Sigmoid colon (tissue), 7 donors: ENCODE data around the gene MIF4GD. TPM values are rescaled to one million over a fixed set of nuclear protein-coding genes. Genes with fewer than 3 reads are reported as not detected.

Experiments
- DNase-seq: peaks from one replicate; pipeline ENCODE4 v3.0.0-alpha.2; 2019
- H3K27ac ChIP-seq, 4 donors: fragments of 200-600 bp; sonication (generic); one replicate each; pipeline ENCODE4 v1.5.1; 2016 to 2019; ENCODE audit warnings: mild to moderate bottlenecking in 1 of 4
- H3K27me3 ChIP-seq, 3 donors: fragments of 200-600 bp; sonication (generic); one replicate each; pipeline ENCODE4 v1.5.1; 2019; ENCODE audit warnings: mild to moderate bottlenecking in 1 of 3
- H3K36me3 ChIP-seq, 4 donors: fragments of 200-600 bp; sonication (generic); one replicate each; pipeline ENCODE4 v1.5.1; 2016 to 2019
- H3K4me1 ChIP-seq, 4 donors: fragments of 200-600 bp; sonication (generic); one replicate each; pipeline ENCODE4 v1.5.1; 2017 to 2019
- H3K4me3 ChIP-seq, 4 donors: fragments of 200-600 bp; sonication (generic); one replicate each; pipeline ENCODE4 v1.5.1; 2017 to 2019; ENCODE audit warnings: mild to moderate bottlenecking in 2 of 4, moderate library complexity in 1 of 4
- H3K9me3 ChIP-seq, 4 donors: fragments of 200-600 bp in 3 of 4; sonication (generic) in 3 of 4; one replicate each; pipeline versions ENCODE4 v1.5.1 to v1.6.1; 2013 to 2019
- EP300 ChIP-seq, 4 donors: sonication (generic); formaldehyde crosslinking; IDR thresholded peaks; one replicate each; pipeline ENCODE4 v1.6.1; 2017; ENCODE audit warnings: antibody characterized with exemption in 4 of 4
- POLR2A ChIP-seq, 2 donors: fragments of 450-650 bp; IDR thresholded peaks; one replicate each; pipeline ENCODE4 v1.6.1; 2016; ENCODE audit warnings: antibody characterized with exemption in 2 of 2, mild to moderate bottlenecking in 2 of 2, moderate library complexity in 2 of 2
- POLR2AphosphoS5 ChIP-seq, 4 donors: sonication (generic); formaldehyde crosslinking; IDR thresholded peaks; one replicate each; pipeline ENCODE4 v1.6.1; 2017; ENCODE audit warnings: antibody characterized with exemption in 4 of 4
- WGBS, 2 donors: extraction: QIAGEN DNeasy Blood & Tissue Kit; methylation state at CpG; one replicate each; pipeline ENCODE4 v1.1.7; 2013; 5-methylcytosine and 5-hydroxymethylcytosine counted together
- intact Hi-C: fragments of 100-400 bp; cut with DNase I; formaldehyde crosslinking; loops from one replicate; pipeline ENCODE4 v1.15.1; 2023
- polyA plus RNA-seq, 3 donors: library from polyadenylated mRNA; stranded (reverse); fragments of 200-250 nt; gene quantifications; one replicate each; pipeline ENCODE4 v1.2.3, GENCODE V29; 2013
- total RNA-seq, 4 donors: library from RNA; depleted of rRNA; stranded (reverse); fragments of >200 nt; gene quantifications; one replicate each; pipeline ENCODE4 v1.1.0, GENCODE V29; 2016
- TF ChIP-seq, protein P1 (sequence below), 4 experiments: fragments of 450-650 bp in 3 of 4; fragments of 200-600 bp in 1 of 4; IDR thresholded peaks; one replicate each; pipeline ENCODE4 v1.5.1; 2016 to 2019; ENCODE audit warnings: antibody characterized with exemption in 4 of 4, mild to moderate bottlenecking in 3 of 4, moderate library complexity in 2 of 4
- donor health status: healthy with polysubstance abuse.
- donor health status: Bipolar disorder and iron deficiency.
- donor health status: healthy.

MIF4GD gene
- total and polyA plus RNA-seq, 7 donors, result 15.0 to 40.7 (median 21.0) TPM

DNA sequence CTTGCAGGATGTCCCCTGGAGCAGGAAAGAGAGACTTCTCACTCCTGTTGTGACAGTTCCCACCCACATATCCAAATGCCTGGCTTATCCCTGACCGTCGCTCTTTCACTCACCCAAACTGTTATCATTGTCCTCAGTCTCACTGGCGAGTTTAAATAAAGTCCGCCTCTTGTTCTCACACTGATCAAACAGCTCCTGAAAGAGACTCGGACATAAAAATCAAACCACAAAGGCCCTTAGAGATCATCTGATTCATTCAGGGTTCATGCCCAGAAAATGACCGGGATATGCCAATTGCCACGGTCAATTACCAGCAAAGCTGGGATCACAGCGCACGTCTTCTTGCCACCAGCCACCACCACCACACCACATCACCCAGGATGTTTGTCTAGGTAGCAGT is 29.5 kb downstream of the MIF4GD start:
- no peak for DNase-seq
- Histone ChIP-seq H3K27me3 (no peaks in the 10 kb centered on the region), H3K27ac (peak overlapping the region in 1 of 4 donors; percentile 51), H3K9me3 (no peaks in the 10 kb centered on the region), H3K4me3 (no peak overlapping the region), H3K36me3 (peaks cover 36 to 100% (median 84%) of the 10 kb centered on the region in 4 donors), H3K4me1 (no peaks in the 10 kb centered on the region)
- WGBS, 2 donors, result 92 to 95% methylated on average over 9 of the region's 9 CpGs
- TF ChIP-seq POLR2A (IDR thresholded peaks at IDR 0.05) (no peak), POLR2AphosphoS5 (IDR thresholded peaks at IDR 0.05) (no peak), EP300 (IDR thresholded peaks at IDR 0.05) (no peak)
- TF ChIP-seq, protein P1, sequence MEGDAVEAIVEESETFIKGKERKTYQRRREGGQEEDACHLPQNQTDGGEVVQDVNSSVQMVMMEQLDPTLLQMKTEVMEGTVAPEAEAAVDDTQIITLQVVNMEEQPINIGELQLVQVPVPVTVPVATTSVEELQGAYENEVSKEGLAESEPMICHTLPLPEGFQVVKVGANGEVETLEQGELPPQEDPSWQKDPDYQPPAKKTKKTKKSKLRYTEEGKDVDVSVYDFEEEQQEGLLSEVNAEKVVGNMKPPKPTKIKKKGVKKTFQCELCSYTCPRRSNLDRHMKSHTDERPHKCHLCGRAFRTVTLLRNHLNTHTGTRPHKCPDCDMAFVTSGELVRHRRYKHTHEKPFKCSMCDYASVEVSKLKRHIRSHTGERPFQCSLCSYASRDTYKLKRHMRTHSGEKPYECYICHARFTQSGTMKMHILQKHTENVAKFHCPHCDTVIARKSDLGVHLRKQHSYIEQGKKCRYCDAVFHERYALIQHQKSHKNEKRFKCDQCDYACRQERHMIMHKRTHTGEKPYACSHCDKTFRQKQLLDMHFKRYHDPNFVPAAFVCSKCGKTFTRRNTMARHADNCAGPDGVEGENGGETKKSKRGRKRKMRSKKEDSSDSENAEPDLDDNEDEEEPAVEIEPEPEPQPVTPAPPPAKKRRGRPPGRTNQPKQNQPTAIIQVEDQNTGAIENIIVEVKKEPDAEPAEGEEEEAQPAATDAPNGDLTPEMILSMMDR (IDR thresholded peaks at IDR 0.05), result no peak
- intact Hi-C loops, result no loop called here

DNA sequence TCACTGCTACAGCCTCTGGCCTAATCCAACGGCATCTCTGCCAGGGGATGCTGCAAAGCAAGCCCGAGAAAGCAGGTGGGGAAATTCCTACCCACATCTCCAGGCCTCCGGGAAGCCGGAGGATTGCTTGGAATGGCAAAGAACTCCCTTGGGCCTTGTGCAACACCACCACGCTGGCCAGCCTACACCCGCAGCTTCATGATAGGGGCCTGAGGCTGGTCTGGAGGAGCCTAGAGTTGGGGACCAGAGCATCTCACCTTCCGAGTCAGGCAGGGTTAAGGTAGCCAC is 29.9 kb downstream of the MIF4GD start:
- Histone ChIP-seq H3K27ac (peak overlapping the region in 3 of 4 donors; percentile 7 to 51 (median 14)), H3K9me3 (no peaks in the 10 kb centered on the region), H3K4me1 (no peaks in the 10 kb centered on the region), H3K4me3 (no peak overlapping the region), H3K36me3 (peaks cover 32 to 100% (median 82%) of the 10 kb centered on the region in 4 donors), H3K27me3 (no peaks in the 10 kb centered on the region)
- DNase-seq, result no peak
- TF ChIP-seq, protein P1 (IDR thresholded peaks at IDR 0.05), result no peak
- TF ChIP-seq EP300 (IDR thresholded peaks at IDR 0.05) (no peak), POLR2AphosphoS5 (IDR thresholded peaks at IDR 0.05) (no peak), POLR2A (IDR thresholded peaks at IDR 0.05) (no peak)
- intact Hi-C loops, result no loop called here
- 93 to 94% methylated on average over 7 of the region's 7 CpGs for WGBS, 2 donors

DNA sequence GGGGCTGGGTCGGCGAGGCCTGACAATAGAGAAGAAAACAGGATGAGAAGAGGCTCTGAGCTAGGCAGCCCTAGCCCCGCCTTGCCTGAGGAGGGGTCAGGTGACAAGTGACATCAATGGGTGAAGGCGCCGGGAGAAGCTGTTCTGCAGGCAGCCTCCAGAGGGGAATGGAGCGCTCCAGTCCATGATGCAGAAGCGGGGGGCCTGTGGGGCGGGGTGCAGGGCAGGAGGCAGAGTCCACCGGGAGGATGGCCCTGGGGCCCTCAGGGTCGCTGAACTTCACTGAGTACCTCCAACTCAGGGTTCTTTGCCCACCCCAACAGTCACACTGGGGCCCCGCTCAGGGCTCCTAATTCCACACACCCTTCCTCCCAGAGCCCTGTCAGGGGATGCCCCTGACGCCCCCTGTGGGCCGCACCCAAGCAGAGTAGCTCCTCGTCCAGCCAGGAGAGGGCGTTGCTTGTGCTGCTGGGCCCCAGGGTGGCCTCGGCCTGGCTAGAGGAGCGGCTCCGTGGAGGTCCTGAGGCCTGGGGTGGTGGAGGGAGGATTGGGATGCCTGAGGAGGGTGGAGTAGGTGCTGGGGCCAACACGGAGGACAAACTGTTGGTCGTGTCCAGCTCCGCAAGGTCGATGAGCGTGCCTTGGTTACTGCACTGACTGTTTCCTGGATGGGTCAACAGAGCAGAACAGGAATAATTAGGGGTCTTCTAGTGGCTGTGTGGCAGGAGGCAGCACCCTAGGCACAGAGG is 30.5 kb downstream of the MIF4GD start:
- H3K4me3 ChIP-seq, result no peak overlapping the region
- WGBS, 2 donors, result 64 to 72% methylated on average over 23 of the region's 23 CpGs
- TF ChIP-seq POLR2A (IDR thresholded peaks at IDR 0.05) (no peak), POLR2AphosphoS5 (IDR thresholded peaks at IDR 0.05) (no peak), EP300 (IDR thresholded peaks at IDR 0.05) (no peak)
- TF ChIP-seq, protein P1 (IDR thresholded peaks at IDR 0.05), result peak in 1 of 4 experiments; percentile 33
- peak overlapping the region in 3 of 4 donors; percentile 7 to 51 (median 14) for H3K27ac ChIP-seq
- H3K36me3 ChIP-seq, result peaks cover 31 to 100% (median 80%) of the 10 kb centered on the region in 4 donors
- no peaks in the 10 kb centered on the region for H3K27me3 ChIP-seq
- H3K9me3 ChIP-seq, result no peaks in the 10 kb centered on the region
- intact Hi-C loops, result no loop called here
- DNase-seq, result no peak
- no peaks in the 10 kb centered on the region for H3K4me1 ChIP-seq

DNA sequence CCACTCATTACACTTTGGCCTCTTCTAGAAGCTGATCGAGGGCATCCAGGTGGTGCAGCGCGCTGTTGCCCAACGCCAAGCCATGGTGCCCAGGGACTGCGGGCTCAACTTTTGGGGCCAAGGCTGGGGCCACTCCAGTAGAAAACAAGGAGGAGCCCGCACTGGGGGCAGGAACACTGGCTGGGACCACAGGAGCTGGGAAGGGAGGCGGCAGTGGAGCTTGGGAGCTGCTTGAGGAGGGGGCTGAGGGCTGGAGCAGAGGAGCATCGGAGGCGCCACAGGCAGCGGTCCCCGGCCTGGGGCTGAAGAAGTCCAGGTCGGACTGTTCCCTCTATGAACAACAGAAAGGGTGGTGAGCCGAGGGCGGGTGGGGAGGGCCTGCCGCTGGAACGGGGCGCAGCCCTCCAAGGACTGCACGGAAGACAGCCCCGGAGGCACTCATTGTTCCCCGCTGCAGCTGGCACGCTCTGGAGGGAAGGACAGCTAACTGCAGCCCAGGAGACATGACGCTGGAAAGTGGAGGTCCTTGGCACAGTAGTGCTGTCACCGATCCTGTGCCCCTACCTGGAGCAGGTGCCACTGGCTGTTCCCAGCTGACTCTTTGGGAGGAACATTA is 31.1 kb downstream of the MIF4GD start:
- no peak overlapping the region for H3K4me3 ChIP-seq
- H3K27ac ChIP-seq, result peak overlapping the region in 1 of 4 donors; percentile 51
- no peaks in the 10 kb centered on the region for H3K4me1 ChIP-seq
- no peaks in the 10 kb centered on the region for H3K9me3 ChIP-seq
- TF ChIP-seq EP300 (IDR thresholded peaks at IDR 0.05) (no peak), POLR2A (IDR thresholded peaks at IDR 0.05) (no peak), POLR2AphosphoS5 (IDR thresholded peaks at IDR 0.05) (no peak)
- TF ChIP-seq, protein P1 (IDR thresholded peaks at IDR 0.05), result no peak
- DNase-seq, result no peak
- intact Hi-C loops, result no loop called here
- peaks cover 38 to 100% (median 80%) of the 10 kb centered on the region in 4 donors for H3K36me3 ChIP-seq
- H3K27me3 ChIP-seq, result no peaks in the 10 kb centered on the region
- WGBS, 2 donors, result 93% methylated on average over 23 of the region's 23 CpGs
